ENCODE data around the gene GAS6.

GAS6 gene

GRCh38 chr13:113825841-113826240 lies 38.0 kb downstream of the GAS6 start:
- TF ChIP-seq CTCF (IDR thresholded peaks at IDR 0.05; ENCODE audit: low read depth, low read length) = no peak

GRCh38 chr13:113823771-113824170 lies 40.1 kb downstream of the GAS6 start:
- H3K4me3 ChIP-seq (ENCODE audit: low read depth, low read length) = no peak overlapping the region
- TF ChIP-seq CTCF (IDR thresholded peaks at IDR 0.05; ENCODE audit: low read depth, low read length) = no peak

More at GRCh38 chr13:113825841-113826240, 38.0 kb downstream of the GAS6 start:
- no peak overlapping the region for H3K4me3 ChIP-seq (ENCODE audit: low read depth, low read length)

GRCh38 chr13:113822956-113823744 lies 40.7 kb downstream of the GAS6 start:
- H3K4me3 ChIP-seq (ENCODE audit: low read depth, low read length) = no peak overlapping the region
- TF ChIP-seq CTCF (IDR thresholded peaks at IDR 0.05; ENCODE audit: low read depth, low read length) = no peak

- TF ChIP-seq CTCF (IDR thresholded peaks at IDR 0.05; ENCODE audit: low read depth, low read length) = no peak
- no peak overlapping the region for H3K4me3 ChIP-seq (ENCODE audit: low read depth, low read length)
Observed at GRCh38 chr13:113822266-113822665, 41.6 kb downstream of the GAS6 start.

GRCh38 chr13:113821847-113822246 lies 42.0 kb downstream of the GAS6 start:
- no peak for TF ChIP-seq CTCF (IDR thresholded peaks at IDR 0.05; ENCODE audit: low read depth, low read length)
- no peak overlapping the region for H3K4me3 ChIP-seq (ENCODE audit: low read depth, low read length)

GRCh38 chr13:113820813-113821651 lies 42.8 kb downstream of the GAS6 start:
- no peak for TF ChIP-seq CTCF (IDR thresholded peaks at IDR 0.05; ENCODE audit: low read depth, low read length)
- no peak overlapping the region for H3K4me3 ChIP-seq (ENCODE audit: low read depth, low read length)
